B cell (primary cell): ENCODE results near the gene IRF7. TPM values are rescaled to one million over a fixed set of nuclear protein-coding genes. Genes with fewer than 3 reads are reported as not detected.

Experiments
- ATAC-seq: fragments of 200-7000 bp; cut with Tn5 transposase; one replicate; pipeline ENCODE4 v1.10.0; 2021; ENCODE audit warnings: low read depth, mild to moderate bottlenecking, moderate number of reproducible peaks, moderate library complexity
- CTCF ChIA-PET: fragments of 350-600 bp; sonication (Branson Sonifier 250); formaldehyde crosslinking; loops from one replicate; lab custom pipeline; 2021; ENCODE audit warnings: antibody characterized with exemption, inconsistent platforms; lab: Charles Lee
- POLR2A ChIA-PET: fragments of 350-600 bp; sonication (Branson Sonifier 250); formaldehyde crosslinking; loops from one replicate; lab custom pipeline; 2021; ENCODE audit warnings: antibody characterized with exemption; lab: Charles Lee
- DNase-seq: peaks from one replicate; pipeline ENCODE4 v3.0.0; 2013
- H2AFZ ChIP-seq: 2 replicates; pipeline ENCODE4 v1.6.1; 2012; ENCODE audit warnings: mild to moderate bottlenecking, low read depth, low read length; ENCODE audit not compliant: insufficient read depth, poor library complexity, severe bottlenecking
- H3K27ac ChIP-seq, 2 donors: 1 replicate in 1 of 2; 2 replicates in 1 of 2; pipeline ENCODE4 v1.5.1; 2012 to 2013; ENCODE audit warnings: low read length in 2 of 2, mild to moderate bottlenecking in 2 of 2, moderate library complexity in 1 of 2
- H3K27me3 ChIP-seq, 4 experiments: fragments of 200-600 bp in 1 of 4; sonication (generic) in 1 of 4; replicated peaks in 1 of 4; 1 replicate in 2 of 4; 2 replicates in 2 of 4; pipeline versions ENCODE4 v1.6.1 to v1.7.0; 2013 to 2016; ENCODE audit warnings: low read length in 3 of 4, mild to moderate bottlenecking in 2 of 4, mixed read lengths in 1 of 4, moderate library complexity in 1 of 4; ENCODE audit not compliant: insufficient read depth in 4 of 4, control insufficient read depth in 3 of 4; ENCODE audit errors: control extremely low read depth in 1 of 4
- H3K36me3 ChIP-seq, 2 experiments: replicated peaks in 1 of 2; 1 replicate in 1 of 2; 2 replicates in 1 of 2; pipeline versions ENCODE4 v1.6.1 to v1.7.1; 2013; ENCODE audit warnings: low read length in 1 of 2; ENCODE audit not compliant: insufficient read depth in 2 of 2, control insufficient read depth in 1 of 2; ENCODE audit errors: control extremely low read depth in 1 of 2, extremely low read depth in 1 of 2
- H3K4me1 ChIP-seq, 2 donors: fragments of 200-600 bp in 1 of 2; sonication (generic) in 1 of 2; 1 replicate in 1 of 2; 2 replicates in 1 of 2; pipeline versions ENCODE4 v1.5.1 to v1.6.1; 2013 to 2017; ENCODE audit warnings: low read length in 2 of 2; ENCODE audit not compliant: control insufficient read depth in 2 of 2, insufficient read depth in 2 of 2
- H3K4me2 ChIP-seq: replicated peaks from 2 replicates; pipeline ENCODE3; 2012; ENCODE audit warnings: mild to moderate bottlenecking, low read depth, low read length; ENCODE audit not compliant: poor library complexity, severe bottlenecking
- H3K4me3 ChIP-seq, 5 experiments: fragments of 200-600 bp in 1 of 5; sonication (generic) in 1 of 5; 1 replicate in 3 of 5; 2 replicates in 2 of 5; pipeline versions ENCODE4 v1.5.1 to v1.7.0; 2011 to 2016; ENCODE audit warnings: low read length in 4 of 5, mild to moderate bottlenecking in 4 of 5, low read depth in 2 of 5, control low read depth in 1 of 5, moderate library complexity in 1 of 5; ENCODE audit not compliant: insufficient read depth in 1 of 5; ENCODE audit errors: control extremely low read depth in 1 of 5, extremely low read depth in 1 of 5
- H3K79me2 ChIP-seq: fragments of 200-600 bp; sonication (generic); one replicate; pipeline ENCODE4 v1.6.0; 2016; ENCODE audit warnings: low read length; ENCODE audit not compliant: control insufficient read depth, insufficient read depth
- H3K9ac ChIP-seq: fragments of 200-600 bp; sonication (generic); 2 replicates; pipeline ENCODE4 v1.6.1; 2017; ENCODE audit warnings: mild to moderate bottlenecking, low read length, moderate library complexity
- H3K9me3 ChIP-seq, 3 donors: one replicate each; pipeline versions ENCODE4 v1.6.1 to v1.7.1; 2013; ENCODE audit warnings: low read length in 2 of 3; ENCODE audit not compliant: control insufficient read depth in 2 of 3, insufficient read depth in 1 of 3; ENCODE audit errors: control extremely low read depth in 1 of 3
- H4K20me1 ChIP-seq: 2 replicates; pipeline ENCODE4 v1.6.0; 2012; ENCODE audit warnings: mild to moderate bottlenecking, low read length; ENCODE audit not compliant: insufficient read depth, control insufficient read depth, poor library complexity, severe bottlenecking
- H3K27ac Mint-ChIP-seq: one replicate; pipeline ENCODE4 v1.8.0; 2021; ENCODE audit warnings: mixed read lengths
- H3K27me3 Mint-ChIP-seq: one replicate; pipeline ENCODE4 v1.8.0; 2021; ENCODE audit warnings: mixed read lengths
- H3K4me1 Mint-ChIP-seq: one replicate; pipeline ENCODE4 v1.8.0; 2021; ENCODE audit warnings: mixed read lengths
- H3K4me3 Mint-ChIP-seq: one replicate; pipeline ENCODE4 v1.8.0; 2021; ENCODE audit warnings: mixed read lengths
- H3K9me3 Mint-ChIP-seq: one replicate; pipeline ENCODE4 v1.8.0; 2022; ENCODE audit warnings: mixed read lengths; ENCODE audit not compliant: insufficient read depth
- EZH2 ChIP-seq: IDR thresholded peaks from 2 replicates; pipeline ENCODE4 v1.6.1; 2012; ENCODE audit warnings: borderline replicate concordance, low read depth, mild to moderate bottlenecking, moderate library complexity, low read length; ENCODE audit not compliant: insufficient read depth, poor library complexity, severe bottlenecking
- WGBS: methylation state at CpG from one replicate; pipeline ENCODE4 v1.1.5; 2013; ENCODE audit warnings: missing lambda C conversion rate; ENCODE audit not compliant: insufficient coverage; 5-methylcytosine and 5-hydroxymethylcytosine counted together
- intact Hi-C: fragments of 100-400 bp; cut with micrococcal nuclease; formaldehyde crosslinking; loops from one replicate; pipeline ENCODE4 v1.10.0; 2022
- polyA plus RNA-seq: library from polyadenylated mRNA; depleted of rRNA; stranded (reverse); fragments of >200 nt; gene quantifications from 2 replicates; pipeline ENCODE4 v1.2.3, GENCODE V29; 2012
- total RNA-seq, 2 donors: library from RNA; stranded (reverse); fragments of 120-200 nt in 1 of 2; gene quantifications; 1 replicate in 1 of 2; 2 replicates in 1 of 2; pipeline versions ENCODE4 v1.2.3 to v1.2.4, GENCODE V29; 2013 to 2022
- TF ChIP-seq, protein P1 (sequence below): fragments of 200-600 bp; IDR thresholded peaks from one replicate; pipeline ENCODE4 v1.8.0; 2022; ENCODE audit warnings: antibody characterized with exemption, mild to moderate bottlenecking

Gene IRF7
- total and polyA plus RNA-seq, 2 donors (not counting 1 experiment from before 2014, with no cell fraction given): 136 to 184 TPM

DNA sequence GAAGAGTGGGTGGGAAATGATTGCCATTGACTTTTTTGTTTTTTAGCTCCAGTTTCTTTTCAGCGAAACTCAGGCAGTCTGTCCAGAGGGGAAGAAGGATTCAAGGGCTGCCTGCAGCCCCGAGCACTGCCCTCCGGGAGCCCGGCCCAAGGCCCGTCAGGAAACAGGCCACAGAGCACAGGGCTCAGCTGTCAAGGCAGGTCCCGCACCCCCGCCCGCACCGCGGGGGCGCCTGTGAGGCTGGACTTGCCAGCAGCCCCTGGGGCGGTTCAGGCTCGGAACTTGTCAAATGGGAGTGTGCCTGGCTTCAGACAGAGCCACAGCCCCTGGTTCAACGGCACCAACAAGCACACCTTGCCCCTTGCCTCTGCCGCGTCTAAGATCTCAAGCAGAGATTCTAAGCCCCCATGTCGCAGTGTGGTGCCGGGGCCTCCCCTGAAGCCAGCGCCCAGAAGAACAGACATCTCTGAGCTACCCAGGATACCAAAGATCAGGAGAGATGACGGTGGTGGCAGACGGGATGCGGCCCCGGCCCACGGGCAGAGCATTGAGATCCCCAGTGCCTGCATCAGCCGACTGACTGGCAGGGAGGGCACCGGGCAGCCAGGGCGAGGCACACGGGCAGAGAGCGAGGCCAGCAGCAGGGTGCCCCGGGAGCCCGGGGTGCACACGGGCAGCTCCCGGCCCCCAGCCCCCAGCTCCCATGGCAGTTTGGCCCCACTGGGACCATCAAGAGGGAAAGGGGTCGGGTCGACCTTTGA, 8.6 kb downstream of the IRF7 start:
- ATAC-seq (no peak), DNase-seq (no peak)
- H3K36me3 ChIP-seq: peaks cover 0 to 88% of the 10 kb centered on the region in 2 experiments
- no peaks in the 10 kb centered on the region for H3K4me1 ChIP-seq
- intact Hi-C loops: no loop called here
- POLR2A ChIA-PET: no interaction called here
- no peak overlapping the region for H2AFZ ChIP-seq
- H3K27ac Mint-ChIP-seq: no peak overlapping the region
- no peak overlapping the region for H3K4me3 Mint-ChIP-seq
- no peak overlapping the region for H3K9ac ChIP-seq
- no peaks in the 10 kb centered on the region for H3K27me3 ChIP-seq
- peaks cover 49% of the 10 kb centered on the region for H4K20me1 ChIP-seq
- WGBS: 94% methylated on average over 35 of the region's 35 CpGs
- TF ChIP-seq, protein P1, sequence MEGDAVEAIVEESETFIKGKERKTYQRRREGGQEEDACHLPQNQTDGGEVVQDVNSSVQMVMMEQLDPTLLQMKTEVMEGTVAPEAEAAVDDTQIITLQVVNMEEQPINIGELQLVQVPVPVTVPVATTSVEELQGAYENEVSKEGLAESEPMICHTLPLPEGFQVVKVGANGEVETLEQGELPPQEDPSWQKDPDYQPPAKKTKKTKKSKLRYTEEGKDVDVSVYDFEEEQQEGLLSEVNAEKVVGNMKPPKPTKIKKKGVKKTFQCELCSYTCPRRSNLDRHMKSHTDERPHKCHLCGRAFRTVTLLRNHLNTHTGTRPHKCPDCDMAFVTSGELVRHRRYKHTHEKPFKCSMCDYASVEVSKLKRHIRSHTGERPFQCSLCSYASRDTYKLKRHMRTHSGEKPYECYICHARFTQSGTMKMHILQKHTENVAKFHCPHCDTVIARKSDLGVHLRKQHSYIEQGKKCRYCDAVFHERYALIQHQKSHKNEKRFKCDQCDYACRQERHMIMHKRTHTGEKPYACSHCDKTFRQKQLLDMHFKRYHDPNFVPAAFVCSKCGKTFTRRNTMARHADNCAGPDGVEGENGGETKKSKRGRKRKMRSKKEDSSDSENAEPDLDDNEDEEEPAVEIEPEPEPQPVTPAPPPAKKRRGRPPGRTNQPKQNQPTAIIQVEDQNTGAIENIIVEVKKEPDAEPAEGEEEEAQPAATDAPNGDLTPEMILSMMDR: no peak
- no peak for TF ChIP-seq EZH2
- H3K4me3 ChIP-seq: no peak overlapping the region
- no peak overlapping the region for H3K27ac ChIP-seq
- H3K79me2 ChIP-seq: peaks cover 9% of the 10 kb centered on the region
- no peaks in the 10 kb centered on the region for H3K27me3 Mint-ChIP-seq
- H3K9me3 ChIP-seq: no peaks in the 10 kb centered on the region
- CTCF ChIA-PET: no interaction called here
- no peaks in the 10 kb centered on the region for H3K9me3 Mint-ChIP-seq
- no peak overlapping the region for H3K4me2 ChIP-seq
- H3K4me1 Mint-ChIP-seq: peaks cover 2% of the 10 kb centered on the region

DNA sequence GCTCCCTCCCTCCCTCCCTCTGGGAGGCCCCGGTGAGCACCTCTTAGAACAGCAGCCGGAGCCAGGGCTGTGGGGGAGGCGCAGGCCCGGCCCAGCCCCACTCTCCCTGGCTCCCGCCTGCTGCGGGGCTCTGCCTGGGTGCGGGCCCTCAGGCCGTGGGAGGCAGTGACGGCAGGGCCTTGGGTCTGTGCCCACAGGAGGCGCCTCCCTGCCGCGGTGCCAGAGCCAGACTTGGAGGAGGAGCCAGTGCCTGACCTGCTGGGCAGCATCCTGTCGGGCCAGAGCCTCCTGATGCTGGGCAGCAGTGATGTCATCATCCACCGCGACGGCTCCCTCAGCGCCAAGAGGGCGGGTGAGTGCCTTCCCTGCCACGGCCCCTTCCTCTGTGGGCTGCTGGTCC, 9.5 kb downstream of the IRF7 start:
- POLR2A ChIA-PET: no interaction called here
- Mint-ChIP-seq H3K4me1 (no peaks in the 10 kb centered on the region), H3K27ac (no peak overlapping the region), H3K4me3 (no peak overlapping the region), H3K27me3 (no peaks in the 10 kb centered on the region), H3K9me3 (no peaks in the 10 kb centered on the region)
- H3K4me1 ChIP-seq: no peaks in the 10 kb centered on the region
- no peak overlapping the region for H2AFZ ChIP-seq
- TF ChIP-seq EZH2: no peak
- TF ChIP-seq, protein P1: no peak
- no peak overlapping the region for H3K4me2 ChIP-seq
- H3K27me3 ChIP-seq: no peaks in the 10 kb centered on the region
- CTCF ChIA-PET: no interaction called here
- H3K4me3 ChIP-seq: no peak overlapping the region
- peaks cover 9% of the 10 kb centered on the region for H3K79me2 ChIP-seq
- H3K27ac ChIP-seq: no peak overlapping the region
- peaks cover 0 to 90% of the 10 kb centered on the region in 2 experiments for H3K36me3 ChIP-seq
- ATAC-seq: no peak
- peaks cover 41% of the 10 kb centered on the region for H4K20me1 ChIP-seq
- H3K9me3 ChIP-seq: no peaks in the 10 kb centered on the region
- no peak overlapping the region for H3K9ac ChIP-seq
- intact Hi-C loops: no loop called here
- DNase-seq: no peak
- 96% methylated on average over 19 of the region's 19 CpGs for WGBS
